ENCODE results near the gene CEP70. TPM values are rescaled to one million over a fixed set of nuclear protein-coding genes. Genes with fewer than 3 reads are reported as not detected.

CEP70 gene
- polyA plus RNA-seq, 2 of the 4 experiments (the other 2 are of a cell fraction): 16.5 to 17.1 TPM

DNA sequence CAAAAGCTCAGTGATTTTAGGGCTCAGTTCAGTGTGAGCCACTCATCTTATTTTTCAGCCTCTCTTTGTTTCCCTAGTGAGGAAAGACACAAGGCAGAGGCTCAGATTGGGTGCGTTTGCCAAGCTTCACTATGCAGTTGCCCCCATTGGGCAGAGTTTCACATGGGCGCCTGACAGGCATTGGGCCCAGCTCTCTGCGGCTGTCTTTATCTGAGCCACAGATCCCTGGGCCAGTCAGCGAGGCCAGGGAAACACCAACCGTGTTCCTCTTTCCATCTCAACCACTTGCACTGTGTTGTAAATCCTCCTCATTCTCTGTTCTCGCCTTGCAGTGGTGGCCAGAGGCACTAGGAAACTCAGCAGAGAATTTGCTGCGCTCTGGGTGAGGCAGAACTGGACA, 148.8 kb downstream of the CEP70 start:
- Histone ChIP-seq H3K4me2 (no peak overlapping the region), H3K9me3 (no peaks in the 10 kb centered on the region), H3K4me3 (no peak overlapping the region), H3K4me1 (peaks cover 28% of the 10 kb centered on the region), H3K27ac (no peak overlapping the region)
- FAIRE-seq (no peak), ATAC-seq (no peak), DNase-seq (ENCODE audit: low read depth in 1 of 2, low spot score in 1 of 2) (no peak)
- WGBS (ENCODE audit: missing lambda C conversion rate): 91% methylated on average over 7 of the region's 7 CpGs
- TF ChIP-seq RFX5 (IDR thresholded peaks at IDR 0.05) (no peak), E2F6 (IDR thresholded peaks at IDR 0.05; ENCODE audit: borderline replicate concordance, low read depth) (no peak), SMC3 (IDR thresholded peaks at IDR 0.05) (no peak), HMGXB4 (CRISPR knock-in tag; IDR thresholded peaks at IDR 0.05; ENCODE audit: borderline replicate concordance) (no peak), CBX8 (IDR thresholded peaks at IDR 0.05) (no peak), MYC (IDR thresholded peaks at IDR 0.05; ENCODE audit: borderline replicate concordance, low read length) (no peak), RAD21 (conservative IDR thresholded peaks at IDR 0.05 in 1 of 2, IDR thresholded peaks at IDR 0.05 in 1 of 2) (no peak), NR3C1 (IDR thresholded peaks at IDR 0.05) (no peak), BHLHE40 (IDR thresholded peaks at IDR 0.05; ENCODE audit: low read depth, low read length) (no peak), EHMT2 (IDR thresholded peaks at IDR 0.05; ENCODE audit: low read depth) (no peak)
- TF ChIP-seq, protein P1, sequence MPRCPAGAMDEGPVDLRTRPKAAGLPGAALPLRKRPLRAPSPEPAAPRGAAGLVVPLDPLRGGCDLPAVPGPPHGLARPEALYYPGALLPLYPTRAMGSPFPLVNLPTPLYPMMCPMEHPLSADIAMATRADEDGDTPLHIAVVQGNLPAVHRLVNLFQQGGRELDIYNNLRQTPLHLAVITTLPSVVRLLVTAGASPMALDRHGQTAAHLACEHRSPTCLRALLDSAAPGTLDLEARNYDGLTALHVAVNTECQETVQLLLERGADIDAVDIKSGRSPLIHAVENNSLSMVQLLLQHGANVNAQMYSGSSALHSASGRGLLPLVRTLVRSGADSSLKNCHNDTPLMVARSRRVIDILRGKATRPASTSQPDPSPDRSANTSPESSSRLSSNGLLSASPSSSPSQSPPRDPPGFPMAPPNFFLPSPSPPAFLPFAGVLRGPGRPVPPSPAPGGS (IDR thresholded peaks at IDR 0.05): no peak
- TF ChIP-seq, protein P2, sequence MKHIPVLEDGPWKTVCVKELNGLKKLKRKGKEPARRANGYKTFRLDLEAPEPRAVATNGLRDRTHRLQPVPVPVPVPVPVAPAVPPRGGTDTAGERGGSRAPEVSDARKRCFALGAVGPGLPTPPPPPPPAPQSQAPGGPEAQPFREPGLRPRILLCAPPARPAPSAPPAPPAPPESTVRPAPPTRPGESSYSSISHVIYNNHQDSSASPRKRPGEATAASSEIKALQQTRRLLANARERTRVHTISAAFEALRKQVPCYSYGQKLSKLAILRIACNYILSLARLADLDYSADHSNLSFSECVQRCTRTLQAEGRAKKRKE (CRISPR knock-in tag; IDR thresholded peaks at IDR 0.05; ENCODE audit: low read depth): no peak
- POLR2A ChIA-PET: no interaction called here
- CTCF ChIA-PET: interaction anchor here (1.2 to 1.4 kb wide), 2 partner anchors 14 to 34 kb away, joined by 3 to 4 read pairs; no protein-coding TSS in a partner anchor

Other genes starting within 250 kb of the CEP70 start
- 11.2 and 12.4 TPM in 2 replicates for gene MRAS, start 245.7 kb downstream of the CEP70 start, polyA plus RNA-seq (2011; rRNA removed)
- gene MRAS, start 245.7 kb downstream of the CEP70 start, polyA plus RNA-seq (2017; fragmentation: RNase III; extraction: RNeasy Plus Mini Kit Qiagen cat#74134 plus additional on column Dnase treatment): 11.5 to 15.0 TPM (median 13.0 TPM) in 3 replicates
- gene ESYT3, start 159.6 kb downstream of the CEP70 start, polyA plus RNA-seq (2011; rRNA removed): 0.92 and 1.0 TPM in 2 replicates
- 1.1 to 1.7 TPM (median 1.2 TPM) in 3 replicates for gene ESYT3, start 159.6 kb downstream of the CEP70 start, polyA plus RNA-seq (2017; fragmentation: RNase III; extraction: RNeasy Plus Mini Kit Qiagen cat#74134 plus additional on column Dnase treatment)
- gene FAIM, start 14.5 kb upstream of the CEP70 start, polyA plus RNA-seq (2011; rRNA removed): 7.3 and 13.7 TPM in 2 replicates
- gene FAIM, start 14.5 kb upstream of the CEP70 start, polyA plus RNA-seq (2017; fragmentation: RNase III; extraction: RNeasy Plus Mini Kit Qiagen cat#74134 plus additional on column Dnase treatment): 18.7 to 20.9 TPM (median 20.8 TPM) in 3 replicates
- gene PIK3CB, start 240.7 kb upstream of the CEP70 start, polyA plus RNA-seq (2011; rRNA removed): 23.3 TPM in 2 replicates
- 20.7 to 22.0 TPM (median 21.1 TPM) in 3 replicates for gene PIK3CB, start 240.7 kb upstream of the CEP70 start, polyA plus RNA-seq (2017; fragmentation: RNase III; extraction: RNeasy Plus Mini Kit Qiagen cat#74134 plus additional on column Dnase treatment)